Activated CD4-positive, alpha-beta memory T cell treated with anti-CD3 and anti-CD28 coated beads for 36 hours (primary cell): ENCODE results near the gene VWA8. TPM values are rescaled to one million over a fixed set of nuclear protein-coding genes. Genes with fewer than 3 reads are reported as not detected.

Experiments used
- CTCF ChIA-PET: fragments of 350-600 bp; sonication (Branson Sonifier 250); formaldehyde crosslinking; loops from one replicate; lab custom pipeline; 2021; ENCODE audit warnings: antibody characterized with exemption, inconsistent platforms; lab: Charles Lee
- POLR2A ChIA-PET: fragments of 350-600 bp; sonication (Branson Sonifier 250); formaldehyde crosslinking; loops from one replicate; lab custom pipeline; 2021; ENCODE audit warnings: antibody characterized with exemption; lab: Charles Lee
- DNase-seq: peaks from one replicate; pipeline ENCODE4 v3.0.0-alpha.2; 2020
- H3K27ac Mint-ChIP-seq: one replicate; pipeline ENCODE4 v1.8.0; 2021; ENCODE audit warnings: mixed read lengths
- H3K27me3 Mint-ChIP-seq: one replicate; pipeline ENCODE4 v1.8.0; 2021; ENCODE audit warnings: mixed read lengths
- H3K36me3 Mint-ChIP-seq: one replicate; pipeline ENCODE4 v1.8.0; 2021; ENCODE audit warnings: mixed read lengths
- H3K4me1 Mint-ChIP-seq: one replicate; pipeline ENCODE4 v1.8.0; 2021; ENCODE audit warnings: low read depth, mixed read lengths
- H3K4me3 Mint-ChIP-seq: one replicate; pipeline ENCODE4 v1.8.0; 2021; ENCODE audit warnings: mild to moderate bottlenecking, mixed read lengths
- H3K9me3 Mint-ChIP-seq: one replicate; pipeline ENCODE4 v1.8.0; 2021; ENCODE audit warnings: mixed read lengths
- intact Hi-C: fragments of 100-400 bp; cut with micrococcal nuclease; formaldehyde crosslinking; loops from one replicate; pipeline ENCODE4 v1.15.1; 2023
- total RNA-seq, 2 experiments: library from RNA; stranded (reverse); gene quantifications; one replicate each; pipeline ENCODE4 v1.2.3, GENCODE V29; 2021

The VWA8 gene
- total RNA-seq, 2 experiments from 2014 or later: 16.8 to 17.1 TPM

GRCh38 chr13:41693434-41693833 lies 267.5 kb downstream of the VWA8 start:
- ChIA-PET POLR2A (no interaction called here), CTCF (interaction anchor here (0.7 kb wide), 1 partner anchor 191 kb away, joined by 3 read pairs; no protein-coding TSS in a partner anchor)
- no peaks in the 10 kb centered on the region for H3K9me3 Mint-ChIP-seq
- intact Hi-C loops: no loop called here
- H3K36me3 Mint-ChIP-seq: peaks cover 12% of the 10 kb centered on the region
- H3K27ac Mint-ChIP-seq: no peak overlapping the region
- no peak overlapping the region for H3K4me3 Mint-ChIP-seq
- H3K4me1 Mint-ChIP-seq: no peaks in the 10 kb centered on the region
- H3K27me3 Mint-ChIP-seq: no peaks in the 10 kb centered on the region
- DNase-seq: no peak

- Mint-ChIP-seq H3K4me3 (no peak overlapping the region), H3K27me3 (no peaks in the 10 kb centered on the region), H3K4me1 (no peaks in the 10 kb centered on the region), H3K27ac (no peak overlapping the region), H3K9me3 (no peaks in the 10 kb centered on the region), H3K36me3 (peaks cover 12% of the 10 kb centered on the region)
- intact Hi-C loops: no loop called here
- CTCF ChIA-PET: no interaction called here
- DNase-seq: no peak
- POLR2A ChIA-PET: no interaction called here
Observed at GRCh38 chr13:41691274-41691673, 269.6 kb downstream of the VWA8 start.

GRCh38 chr13:41682766-41683165 lies 278.1 kb downstream of the VWA8 start:
- no peak for DNase-seq
- Mint-ChIP-seq H3K27me3 (no peaks in the 10 kb centered on the region), H3K4me3 (no peak overlapping the region), H3K36me3 (peaks cover 23% of the 10 kb centered on the region), H3K27ac (no peak overlapping the region), H3K9me3 (no peaks in the 10 kb centered on the region), H3K4me1 (no peaks in the 10 kb centered on the region)
- POLR2A ChIA-PET: no interaction called here
- CTCF ChIA-PET: no interaction called here
- intact Hi-C loops: no loop called here

- Mint-ChIP-seq H3K4me1 (no peaks in the 10 kb centered on the region), H3K27me3 (no peaks in the 10 kb centered on the region), H3K27ac (no peak overlapping the region), H3K9me3 (no peaks in the 10 kb centered on the region), H3K4me3 (no peak overlapping the region), H3K36me3 (peaks cover 23% of the 10 kb centered on the region)
- POLR2A ChIA-PET: no interaction called here
- CTCF ChIA-PET: no interaction called here
- DNase-seq: no peak
- intact Hi-C loops: no loop called here
Observed at GRCh38 chr13:41682001-41682400, 278.9 kb downstream of the VWA8 start.

GRCh38 chr13:41681587-41681986 lies 279.3 kb downstream of the VWA8 start:
- ChIA-PET POLR2A (no interaction called here), CTCF (no interaction called here)
- peaks cover 23% of the 10 kb centered on the region for H3K36me3 Mint-ChIP-seq
- no peak overlapping the region for H3K27ac Mint-ChIP-seq
- intact Hi-C loops: no loop called here
- H3K4me1 Mint-ChIP-seq: no peaks in the 10 kb centered on the region
- no peak for DNase-seq
- H3K27me3 Mint-ChIP-seq: no peaks in the 10 kb centered on the region
- no peak overlapping the region for H3K4me3 Mint-ChIP-seq
- H3K9me3 Mint-ChIP-seq: no peaks in the 10 kb centered on the region

GRCh38 chr13:41680900-41681299 lies 280.0 kb downstream of the VWA8 start:
- Mint-ChIP-seq H3K27me3 (no peaks in the 10 kb centered on the region), H3K9me3 (no peaks in the 10 kb centered on the region), H3K4me1 (no peaks in the 10 kb centered on the region), H3K36me3 (peaks cover 21% of the 10 kb centered on the region), H3K4me3 (no peak overlapping the region), H3K27ac (no peak overlapping the region)
- ChIA-PET POLR2A (no interaction called here), CTCF (no interaction called here)
- DNase-seq: no peak
- intact Hi-C loops: no loop called here

GRCh38 chr13:41678848-41679247 lies 282.1 kb downstream of the VWA8 start:
- ChIA-PET POLR2A (no interaction called here), CTCF (interaction anchor here (0.8 to 1.6 kb wide), 2 partner anchors 11 to 22 kb away, joined by 3 to 9 read pairs; no protein-coding TSS in a partner anchor)
- intact Hi-C loops: no loop called here
- Mint-ChIP-seq H3K27ac (no peak overlapping the region), H3K27me3 (no peaks in the 10 kb centered on the region), H3K36me3 (peaks cover 13% of the 10 kb centered on the region), H3K4me1 (no peaks in the 10 kb centered on the region), H3K9me3 (no peaks in the 10 kb centered on the region), H3K4me3 (no peak overlapping the region)
- no peak for DNase-seq

GRCh38 chr13:41678249-41678648 lies 282.7 kb downstream of the VWA8 start:
- H3K27me3 Mint-ChIP-seq: no peaks in the 10 kb centered on the region
- intact Hi-C loops: no loop called here
- no peak overlapping the region for H3K4me3 Mint-ChIP-seq
- H3K9me3 Mint-ChIP-seq: no peaks in the 10 kb centered on the region
- peaks cover 8% of the 10 kb centered on the region for H3K36me3 Mint-ChIP-seq
- no peak for DNase-seq
- H3K4me1 Mint-ChIP-seq: no peaks in the 10 kb centered on the region
- POLR2A ChIA-PET: no interaction called here
- no peak overlapping the region for H3K27ac Mint-ChIP-seq
- CTCF ChIA-PET: interaction anchor here (1.6 kb wide), 1 partner anchor 10 kb away, joined by 9 read pairs; no protein-coding TSS in a partner anchor

- POLR2A ChIA-PET: no interaction called here
- Mint-ChIP-seq H3K9me3 (no peaks in the 10 kb centered on the region), H3K36me3 (peaks cover 3% of the 10 kb centered on the region), H3K27me3 (no peaks in the 10 kb centered on the region), H3K4me1 (no peaks in the 10 kb centered on the region), H3K27ac (no peak overlapping the region), H3K4me3 (no peak overlapping the region)
- intact Hi-C loops: no loop called here
- CTCF ChIA-PET: no interaction called here
- no peak for DNase-seq
Observed at GRCh38 chr13:41675306-41675705, 285.6 kb downstream of the VWA8 start.

GRCh38 chr13:41674246-41674645 lies 286.7 kb downstream of the VWA8 start:
- no peaks in the 10 kb centered on the region for H3K4me1 Mint-ChIP-seq
- ChIA-PET CTCF (interaction anchor here (1.2 kb wide), 1 partner anchor 437 kb away, joined by 3 read pairs; no protein-coding TSS in a partner anchor), POLR2A (no interaction called here)

GRCh38 chr13:41673640-41674039 lies 287.3 kb downstream of the VWA8 start:
- H3K4me1 Mint-ChIP-seq: no peaks in the 10 kb centered on the region
- no peaks in the 10 kb centered on the region for H3K27me3 Mint-ChIP-seq
- H3K9me3 Mint-ChIP-seq: no peaks in the 10 kb centered on the region
- ChIA-PET CTCF (interaction anchor here (1.2 kb wide), 1 partner anchor 437 kb away, joined by 3 read pairs; no protein-coding TSS in a partner anchor), POLR2A (no interaction called here)
- H3K27ac Mint-ChIP-seq: no peak overlapping the region
- no peak for DNase-seq
- peaks cover 6% of the 10 kb centered on the region for H3K36me3 Mint-ChIP-seq
- intact Hi-C loops: no loop called here
- H3K4me3 Mint-ChIP-seq: no peak overlapping the region

More at GRCh38 chr13:41674246-41674645, 286.7 kb downstream of the VWA8 start:
- Mint-ChIP-seq H3K4me3 (no peak overlapping the region), H3K36me3 (peaks cover 6% of the 10 kb centered on the region), H3K27ac (no peak overlapping the region), H3K27me3 (no peaks in the 10 kb centered on the region), H3K9me3 (no peaks in the 10 kb centered on the region)
- no peak for DNase-seq
- intact Hi-C loops: no loop called here

GRCh38 chr13:41670873-41671443 lies 290.0 kb downstream of the VWA8 start:
- Mint-ChIP-seq H3K4me3 (no peak overlapping the region), H3K9me3 (no peaks in the 10 kb centered on the region), H3K36me3 (peaks cover 6% of the 10 kb centered on the region), H3K4me1 (no peaks in the 10 kb centered on the region), H3K27ac (no peak overlapping the region), H3K27me3 (no peaks in the 10 kb centered on the region)
- no peak for DNase-seq
- POLR2A ChIA-PET: no interaction called here
- CTCF ChIA-PET: interaction anchor here (2.3 kb wide), 1 partner anchor 18 kb away, joined by 6 read pairs; no protein-coding TSS in a partner anchor
- intact Hi-C loops: no loop called here
